ENCODE measurements around the gene CCL2. TPM values are rescaled to one million over a fixed set of nuclear protein-coding genes. Genes with fewer than 3 reads are reported as not detected.

CCL2 gene
- total RNA-seq (2014; rRNA removed) (not detected in 2 replicates), Bru-seq, nascent RNA (percentile 23 among the genes with signal in this experiment), BruChase-seq, experiment 1, labeled RNA remaining after a 6-hour chase (percentile 46 among the genes with signal in this experiment), BruChase-seq, experiment 2, labeled RNA remaining after a 2-hour chase (percentile 16 among the genes with signal in this experiment)
- long read RNA-seq = 0 reads

DNA sequence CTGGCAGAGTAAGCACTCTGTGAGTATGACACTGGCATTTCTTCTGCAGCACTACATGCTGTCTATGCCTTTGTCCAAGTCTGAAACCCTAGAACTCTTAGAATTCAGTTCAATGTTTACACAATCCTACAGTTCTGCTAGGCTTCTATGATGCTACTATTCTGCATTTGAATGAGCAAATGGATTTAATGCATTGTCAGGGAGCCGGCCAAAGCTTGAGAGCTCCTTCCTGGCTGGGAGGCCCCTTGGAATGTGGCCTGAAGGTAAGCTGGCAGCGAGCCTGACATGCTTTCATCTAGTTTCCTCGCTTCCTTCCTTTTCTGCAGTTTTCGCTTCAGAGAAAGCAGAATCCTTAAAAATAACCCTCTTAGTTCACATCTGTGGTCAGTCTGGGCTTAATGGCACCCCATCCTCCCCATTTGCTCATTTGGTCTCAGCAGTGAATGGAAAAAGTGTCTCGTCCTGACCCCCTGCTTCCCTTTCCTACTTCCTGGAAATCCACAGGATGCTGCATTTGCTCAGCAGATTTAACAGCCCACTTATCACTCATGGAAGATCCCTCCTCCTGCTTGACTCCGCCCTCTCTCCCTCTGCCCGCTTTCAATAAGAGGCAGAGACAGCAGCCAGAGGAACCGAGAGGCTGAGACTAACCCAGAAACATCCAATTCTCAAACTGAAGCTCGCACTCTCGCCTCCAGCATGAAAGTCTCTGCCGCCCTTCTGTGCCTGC is at the start of gene CCL2:
Gene CCL2 (plus strand): TSS at position 635 of the 730 bp plus-strand sequence. CDS start 65 bp downstream, at position 700.
- TF ChIP-seq, protein P1, sequence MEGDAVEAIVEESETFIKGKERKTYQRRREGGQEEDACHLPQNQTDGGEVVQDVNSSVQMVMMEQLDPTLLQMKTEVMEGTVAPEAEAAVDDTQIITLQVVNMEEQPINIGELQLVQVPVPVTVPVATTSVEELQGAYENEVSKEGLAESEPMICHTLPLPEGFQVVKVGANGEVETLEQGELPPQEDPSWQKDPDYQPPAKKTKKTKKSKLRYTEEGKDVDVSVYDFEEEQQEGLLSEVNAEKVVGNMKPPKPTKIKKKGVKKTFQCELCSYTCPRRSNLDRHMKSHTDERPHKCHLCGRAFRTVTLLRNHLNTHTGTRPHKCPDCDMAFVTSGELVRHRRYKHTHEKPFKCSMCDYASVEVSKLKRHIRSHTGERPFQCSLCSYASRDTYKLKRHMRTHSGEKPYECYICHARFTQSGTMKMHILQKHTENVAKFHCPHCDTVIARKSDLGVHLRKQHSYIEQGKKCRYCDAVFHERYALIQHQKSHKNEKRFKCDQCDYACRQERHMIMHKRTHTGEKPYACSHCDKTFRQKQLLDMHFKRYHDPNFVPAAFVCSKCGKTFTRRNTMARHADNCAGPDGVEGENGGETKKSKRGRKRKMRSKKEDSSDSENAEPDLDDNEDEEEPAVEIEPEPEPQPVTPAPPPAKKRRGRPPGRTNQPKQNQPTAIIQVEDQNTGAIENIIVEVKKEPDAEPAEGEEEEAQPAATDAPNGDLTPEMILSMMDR (conservative IDR thresholded peaks at IDR 0.05; ENCODE audit: low read depth, low read length) = no peak
- TF ChIP-seq EZH2phosphoT487 (IDR thresholded peaks at IDR 0.05; ENCODE audit: borderline replicate concordance, low read length) (no peak), EZH2 (IDR thresholded peaks at IDR 0.05; ENCODE audit: low read length, unreplicated experiment) (no peak)
- intact Hi-C loops (cut with micrococcal nuclease) = no loop called here
- no peaks in the 10 kb centered on the region for H3K27me3 ChIP-seq (ENCODE audit: low read length)
- no peak within 1 kb of the TSS for H3K4me3 ChIP-seq (ENCODE audit: low read length)
- no peak within 1 kb of the TSS for H2AFZ ChIP-seq (ENCODE audit: low read length)
- CTCF ChIA-PET = no interaction called here
- DNase-seq = no peak
- no peak within 1 kb of the TSS for H3K4me2 ChIP-seq (ENCODE audit: low read length)
- H3K4me1 ChIP-seq (ENCODE audit: insufficient read depth, low read length) = no peaks in the 10 kb centered on the region
- no peak within 1 kb of the TSS for H3K9ac ChIP-seq (ENCODE audit: low read length)
- H3K9me2 ChIP-seq (replicated peaks; ENCODE audit: low read length) = no peaks in the 10 kb centered on the region
- H3K36me3 ChIP-seq (ENCODE audit: low read depth, low read length) = no peaks in the 10 kb centered on the region
- ATAC-seq = no peak
- H3F3A ChIP-seq (ENCODE audit: low read length, unreplicated experiment) = no peaks in the 10 kb centered on the region
- H3K27ac ChIP-seq (ENCODE audit: low read length) = no peak within 1 kb of the TSS
- H3K79me2 ChIP-seq (ENCODE audit: low read length) = no peaks in the 10 kb centered on the region
- POLR2A ChIA-PET (ENCODE audit: unreplicated experiment) = no interaction called here
- no peaks in the 10 kb centered on the region for H4K20me1 ChIP-seq (ENCODE audit: low read length)
- H3K9me3 ChIP-seq (ENCODE audit: low read length) = no peaks in the 10 kb centered on the region
- no TSS peak for BruUV-seq (replicated peaks)

GRCh38 chr17:34205401-34205800 is 49.7 kb upstream of the CCL2 start:
- Histone ChIP-seq H3K27me3 (ENCODE audit: low read length) (no peaks in the 10 kb centered on the region), H3K4me2 (ENCODE audit: low read length) (no peak overlapping the region), H3K9ac (ENCODE audit: low read length) (no peak overlapping the region), H2AFZ (ENCODE audit: low read length) (no peak overlapping the region), H3K79me2 (ENCODE audit: low read length) (no peaks in the 10 kb centered on the region), H3K9me3 (ENCODE audit: low read length) (no peaks in the 10 kb centered on the region), H3K27ac (ENCODE audit: low read length) (no peak overlapping the region), H3K9me2 (replicated peaks; ENCODE audit: low read length) (no peaks in the 10 kb centered on the region), H3K4me3 (ENCODE audit: low read length) (no peak overlapping the region), H4K20me1 (ENCODE audit: low read length) (no peaks in the 10 kb centered on the region), H3K36me3 (ENCODE audit: low read depth, low read length) (no peaks in the 10 kb centered on the region), H3K4me1 (ENCODE audit: insufficient read depth, low read length) (no peaks in the 10 kb centered on the region), H3F3A (ENCODE audit: low read length, unreplicated experiment) (no peaks in the 10 kb centered on the region)
- intact Hi-C loops (cut with micrococcal nuclease) = no loop called here
- DNase-seq = no peak
- BruUV-seq (replicated peaks) = no TSS peak
- POLR2A ChIA-PET (ENCODE audit: unreplicated experiment) = no interaction called here
- no peak for TF ChIP-seq EZH2 (IDR thresholded peaks at IDR 0.05; ENCODE audit: low read length, unreplicated experiment)
- no peak for TF ChIP-seq EZH2phosphoT487 (IDR thresholded peaks at IDR 0.05; ENCODE audit: borderline replicate concordance, low read length)
- TF ChIP-seq, protein P1 (conservative IDR thresholded peaks at IDR 0.05; ENCODE audit: low read depth, low read length) = no peak
- CTCF ChIA-PET = no interaction called here
- ATAC-seq = no peak

DNA sequence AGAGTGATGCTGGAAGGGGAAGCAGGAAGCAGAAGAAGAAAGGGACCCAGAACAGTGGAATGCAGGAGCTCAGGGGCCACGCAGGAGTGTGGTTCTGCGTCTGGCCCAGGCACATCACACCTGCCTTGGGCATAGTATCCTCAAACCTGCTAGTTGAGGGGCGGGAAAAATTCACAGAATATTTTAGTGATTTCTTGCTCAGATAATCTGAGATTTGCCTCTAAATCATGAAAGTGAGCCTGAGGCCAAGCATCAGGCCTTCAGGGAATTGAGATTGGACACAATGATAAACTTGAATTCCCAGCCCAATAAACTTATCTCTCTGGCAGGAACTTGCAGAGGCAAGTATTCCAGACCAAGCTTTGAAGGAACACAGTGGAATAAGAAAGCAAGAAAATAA is 48.5 kb upstream of the CCL2 start:
- H3K4me3 ChIP-seq (ENCODE audit: low read length) = no peak overlapping the region
- TF ChIP-seq, protein P1 (conservative IDR thresholded peaks at IDR 0.05; ENCODE audit: low read depth, low read length) = no peak
- no peak for TF ChIP-seq EZH2phosphoT487 (IDR thresholded peaks at IDR 0.05; ENCODE audit: borderline replicate concordance, low read length)
- no peak for TF ChIP-seq EZH2 (IDR thresholded peaks at IDR 0.05; ENCODE audit: low read length, unreplicated experiment)
- no peaks in the 10 kb centered on the region for H3K79me2 ChIP-seq (ENCODE audit: low read length)
- CTCF ChIA-PET = no interaction called here
- intact Hi-C loops (cut with micrococcal nuclease) = no loop called here
- DNase-seq (no peak), ATAC-seq (no peak)
- H4K20me1 ChIP-seq (ENCODE audit: low read length) = no peaks in the 10 kb centered on the region
- no peaks in the 10 kb centered on the region for H3K4me1 ChIP-seq (ENCODE audit: insufficient read depth, low read length)
- H3K36me3 ChIP-seq (ENCODE audit: low read depth, low read length) = no peaks in the 10 kb centered on the region
- POLR2A ChIA-PET (ENCODE audit: unreplicated experiment) = no interaction called here
- H3K27ac ChIP-seq (ENCODE audit: low read length) = no peak overlapping the region
- no peaks in the 10 kb centered on the region for H3F3A ChIP-seq (ENCODE audit: low read length, unreplicated experiment)
- no TSS peak for BruUV-seq (replicated peaks)
- no peak overlapping the region for H3K9ac ChIP-seq (ENCODE audit: low read length)
- no peaks in the 10 kb centered on the region for H3K27me3 ChIP-seq (ENCODE audit: low read length)
- no peaks in the 10 kb centered on the region for H3K9me3 ChIP-seq (ENCODE audit: low read length)
- H2AFZ ChIP-seq (ENCODE audit: low read length) = no peak overlapping the region
- H3K9me2 ChIP-seq (replicated peaks; ENCODE audit: low read length) = no peaks in the 10 kb centered on the region
- no peak overlapping the region for H3K4me2 ChIP-seq (ENCODE audit: low read length)

Data from PC-3 (cell line).